GM12892 (cell line): Measurements from ENCODE around the gene EFCC1.

ENCODE experiments used
- POLR2A ChIP-seq: IDR thresholded peaks from 2 replicates; pipeline ENCODE4 v1.6.1; 2011; ENCODE audit warnings: low read depth, low read length, control low read depth
- POLR2AphosphoS5 ChIP-seq: IDR thresholded peaks from 2 replicates; pipeline ENCODE4 v1.6.1; 2011; ENCODE audit warnings: low read depth, low read length, control low read depth
- TAF1 ChIP-seq: IDR thresholded peaks from 2 replicates; pipeline ENCODE4 v1.6.1; 2011; ENCODE audit warnings: low read depth, mild to moderate bottlenecking, control low read depth, low read length, borderline replicate concordance

DNA sequence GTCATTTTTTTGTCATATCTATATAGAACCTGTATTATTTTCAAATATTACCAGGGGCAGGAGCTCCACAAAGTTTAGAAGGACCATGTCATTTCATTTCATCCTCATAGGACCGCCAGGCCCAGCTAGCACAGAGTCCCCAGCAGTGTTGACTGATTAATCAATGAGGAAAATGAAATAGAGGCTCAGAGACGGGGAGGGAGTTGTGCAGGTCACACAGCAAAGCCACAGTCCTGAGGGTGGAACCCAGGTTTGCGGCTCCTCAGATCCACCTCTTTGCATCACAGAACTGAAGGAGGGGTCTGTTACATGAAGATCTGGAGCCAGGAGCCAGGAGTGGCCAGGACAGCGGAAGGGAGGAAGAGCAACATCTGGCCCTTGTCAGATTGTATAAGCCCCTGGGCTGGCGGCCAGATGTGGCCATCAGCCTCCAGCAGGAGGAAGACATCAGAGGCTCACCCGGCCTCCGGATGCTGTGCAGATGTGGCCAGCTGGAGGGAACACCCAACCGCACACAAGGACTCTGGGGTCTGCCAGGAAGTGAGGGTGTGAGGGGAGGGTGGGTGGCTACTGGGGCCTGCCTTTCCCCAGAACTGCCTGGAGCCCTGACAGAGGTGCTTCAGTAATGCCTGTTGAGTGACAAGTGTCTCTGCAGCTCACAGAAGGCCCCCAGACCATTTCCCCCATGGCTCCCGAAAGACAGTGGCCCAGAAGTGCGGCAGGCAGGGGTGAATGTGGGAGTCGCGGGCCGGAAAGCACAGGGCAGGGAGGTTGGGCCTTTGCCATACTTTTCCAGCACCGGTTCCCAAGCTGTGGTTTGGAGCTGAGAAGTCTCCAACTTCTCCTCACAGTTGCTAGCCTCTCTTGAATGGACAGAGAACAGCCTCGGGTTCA, 21.3 kb downstream of the EFCC1 start:
- no peak for TF ChIP-seq POLR2A
- TF ChIP-seq POLR2AphosphoS5 = no peak
- no peak for TF ChIP-seq TAF1
